HG03064 (cell line): Measurements from ENCODE around the gene SMAD4.

Source experiments
- ATAC-seq: cut with Tn5 transposase; IDR thresholded peaks from one replicate; pipeline ENCODE4 v1.9.1; 2021; ENCODE audit warnings: low read depth; ENCODE audit not compliant: unreplicated experiment

The SMAD4 gene

DNA sequence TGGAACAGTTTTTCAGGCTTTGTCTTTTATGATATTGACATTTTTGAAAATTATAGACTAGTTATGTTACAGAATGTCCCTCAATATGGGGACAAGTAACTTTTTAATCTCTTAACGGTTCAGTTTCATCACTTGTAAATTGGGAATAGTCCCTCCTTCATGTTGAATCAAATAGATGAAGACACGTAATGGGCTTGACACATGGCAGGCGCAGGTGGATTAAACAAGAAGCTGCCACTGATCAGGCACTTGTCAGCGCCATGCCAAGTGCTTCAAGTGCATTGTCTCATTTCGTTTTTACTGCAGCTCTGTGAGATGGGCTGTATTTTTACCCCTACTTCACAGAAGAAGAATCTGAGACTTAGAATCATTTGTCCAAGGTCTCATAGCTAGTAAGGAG is 9.5 kb upstream of the SMAD4 start:
- no peak for ATAC-seq

DNA sequence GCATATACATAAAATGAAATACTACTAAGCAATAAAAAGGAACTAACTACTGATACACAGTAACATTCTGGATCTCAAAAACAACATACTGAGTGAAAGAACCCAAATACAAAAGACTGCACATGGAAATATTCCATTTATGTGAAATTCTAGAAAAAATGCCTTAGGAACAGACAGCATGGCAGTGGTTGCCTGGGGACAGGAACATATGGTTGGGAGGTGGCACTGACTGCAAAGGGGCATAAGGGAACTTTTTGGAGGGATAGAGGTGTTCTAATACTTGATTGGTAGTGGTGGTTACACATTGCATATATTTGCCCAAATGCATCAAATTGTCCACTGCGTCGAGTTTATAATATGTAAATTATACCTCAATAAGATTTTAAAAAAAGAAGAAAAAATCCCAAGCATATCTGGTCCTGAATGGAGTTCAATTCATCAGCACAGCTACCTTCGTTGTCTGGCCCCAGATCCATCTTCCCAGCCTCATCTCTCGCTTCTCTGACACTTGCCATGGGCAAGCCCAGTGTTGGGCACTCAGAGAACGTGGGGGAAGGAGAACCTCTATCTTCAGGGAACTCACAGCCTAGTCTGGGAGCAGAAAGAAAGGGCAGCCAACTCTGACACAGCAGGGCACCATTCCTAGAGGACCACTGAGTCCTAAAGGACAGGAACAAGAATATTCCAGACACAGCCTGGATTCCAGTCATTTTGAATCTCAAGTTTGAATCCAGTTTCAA is 8.6 kb upstream of the SMAD4 start:
- ATAC-seq, result no peak

DNA sequence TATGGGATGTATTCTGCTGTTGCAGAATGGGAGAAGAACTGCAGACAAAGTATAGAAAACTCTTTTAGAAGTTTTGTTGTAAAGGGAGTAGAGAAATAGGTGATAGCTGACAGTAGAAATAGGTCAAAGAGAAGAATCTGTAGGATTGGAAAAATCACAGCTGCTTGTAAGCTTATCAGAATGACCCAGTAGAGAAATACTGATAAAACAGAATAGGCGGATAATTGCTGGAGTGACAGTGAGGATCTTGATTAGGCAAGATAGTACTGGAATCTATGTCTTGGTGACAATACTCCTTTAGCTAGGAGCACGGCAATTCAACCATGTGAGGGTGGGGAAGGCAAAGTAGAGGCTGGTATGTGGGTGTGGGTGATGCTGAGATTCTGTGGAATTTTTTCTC is 4.5 kb upstream of the SMAD4 start:
- no peak for ATAC-seq

DNA sequence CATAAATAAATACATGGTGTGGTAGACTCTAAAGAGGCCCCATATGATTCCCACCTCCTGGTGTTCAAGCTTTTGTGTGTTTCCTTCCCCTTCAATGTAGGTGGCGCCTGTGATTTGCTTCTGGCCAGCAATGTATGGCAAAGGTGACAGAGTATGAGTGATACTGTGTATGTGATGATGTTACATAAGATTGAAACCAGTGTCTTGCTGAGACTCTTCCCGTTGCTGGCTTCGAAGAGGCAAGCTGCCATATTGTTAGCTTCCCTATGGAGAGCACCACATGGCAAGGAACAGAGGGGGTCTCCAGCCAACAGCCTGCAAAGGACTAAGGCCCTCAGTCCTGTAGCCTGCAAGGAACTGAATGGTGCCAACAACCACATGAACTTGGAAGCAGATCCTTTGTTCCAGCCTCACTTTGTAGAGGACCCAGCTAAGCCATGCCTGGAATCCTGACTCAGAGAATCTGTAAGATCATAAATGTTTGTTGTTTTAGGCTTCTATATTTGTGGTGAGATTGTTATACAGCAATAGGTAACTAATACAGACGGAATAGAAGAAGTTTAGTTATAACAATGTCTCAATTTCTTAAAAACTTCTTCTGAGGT is 1.7 kb upstream of the SMAD4 start:
- no peak for ATAC-seq

DNA sequence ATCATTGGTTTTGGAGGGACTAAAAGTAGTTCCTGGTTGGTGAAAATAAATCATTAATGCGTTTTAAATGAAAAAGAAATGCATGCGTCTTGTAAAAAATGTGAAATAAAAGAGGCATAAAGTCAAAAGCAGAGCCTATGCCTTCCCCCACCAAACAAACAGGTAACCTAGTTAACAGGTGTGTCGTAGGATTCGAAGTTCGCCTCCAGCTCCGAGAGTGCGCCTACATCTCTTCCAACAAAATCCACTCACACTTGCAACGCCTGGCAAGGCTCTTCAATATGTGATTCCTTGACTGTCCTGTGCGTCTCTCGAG is 677 bp upstream of the SMAD4 start:
- no peak for ATAC-seq

DNA sequence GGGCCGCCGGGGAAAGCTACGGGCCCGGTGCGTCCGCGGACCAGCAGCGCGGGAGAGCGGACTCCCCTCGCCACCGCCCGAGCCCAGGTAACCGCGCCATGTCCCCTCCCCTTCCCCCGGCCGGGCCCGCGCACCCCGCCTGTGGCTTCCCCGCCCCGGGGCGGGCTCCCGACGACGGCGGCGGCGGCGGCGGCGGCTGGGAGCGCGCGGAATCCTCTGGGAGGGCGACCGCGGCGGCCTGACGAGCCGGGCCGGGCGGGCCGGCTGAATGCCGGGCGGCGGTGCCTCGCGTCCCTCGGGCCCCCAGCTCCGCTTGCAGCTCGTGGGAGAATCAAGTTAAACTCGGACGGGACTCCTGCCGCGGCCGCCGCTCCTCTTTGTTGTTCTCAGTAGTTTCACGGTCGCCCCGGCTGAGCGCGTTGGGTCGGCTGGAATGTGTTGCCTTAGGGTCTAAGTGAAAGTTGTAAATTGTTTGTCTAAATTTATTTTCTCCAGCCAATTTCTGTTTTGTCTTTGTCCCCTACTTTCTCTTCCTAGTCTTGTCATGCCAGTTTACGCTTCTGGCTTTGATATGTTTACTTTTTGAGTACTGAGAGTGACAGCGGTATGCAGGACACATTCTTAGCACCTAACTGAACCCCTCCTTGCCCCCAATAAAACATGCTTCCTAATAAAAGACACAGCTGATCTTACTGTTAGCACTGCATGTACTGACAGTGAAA is 685 bp downstream of the SMAD4 start:
- ATAC-seq, result peak; percentile 55

DNA sequence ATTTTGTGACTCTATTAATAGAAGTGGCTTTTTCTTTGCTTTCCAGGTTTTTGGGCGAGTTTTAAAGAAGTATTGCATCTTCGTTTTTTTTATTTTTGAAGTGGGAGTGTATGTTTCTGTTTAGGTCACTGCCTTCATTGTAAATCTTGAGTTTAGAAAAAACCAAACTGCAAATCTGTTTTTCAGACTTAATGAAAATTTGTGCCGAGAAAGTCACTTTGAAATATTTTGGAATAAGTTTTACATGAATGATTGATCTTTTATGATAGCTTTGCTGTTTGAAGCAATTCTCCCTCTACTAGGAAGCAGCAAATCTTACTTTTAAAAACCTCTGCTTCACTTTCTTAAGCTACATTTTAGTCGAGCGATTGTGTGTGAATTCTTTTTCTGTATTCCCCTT is 2.2 kb downstream of the SMAD4 start:
- ATAC-seq, result no peak

DNA sequence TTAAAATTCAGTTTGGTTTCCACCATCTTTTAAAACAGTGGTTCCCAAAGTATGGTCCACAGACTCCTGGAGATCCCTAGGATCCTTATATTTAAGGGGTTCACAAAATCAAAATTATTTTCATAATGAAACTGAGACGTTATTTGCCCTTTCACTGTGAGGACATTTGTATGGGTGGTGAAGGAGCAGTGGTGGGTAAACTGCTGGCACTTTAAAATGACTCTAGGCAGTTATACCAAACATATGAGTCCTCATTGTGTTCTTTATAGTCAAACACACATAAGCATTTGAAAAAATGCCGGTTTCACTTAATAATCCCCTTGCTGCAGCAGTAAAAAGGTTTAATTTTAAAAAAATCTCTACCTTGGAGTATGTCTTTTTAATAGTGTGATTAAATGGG is 7.2 kb downstream of the SMAD4 start:
- no peak for ATAC-seq

DNA sequence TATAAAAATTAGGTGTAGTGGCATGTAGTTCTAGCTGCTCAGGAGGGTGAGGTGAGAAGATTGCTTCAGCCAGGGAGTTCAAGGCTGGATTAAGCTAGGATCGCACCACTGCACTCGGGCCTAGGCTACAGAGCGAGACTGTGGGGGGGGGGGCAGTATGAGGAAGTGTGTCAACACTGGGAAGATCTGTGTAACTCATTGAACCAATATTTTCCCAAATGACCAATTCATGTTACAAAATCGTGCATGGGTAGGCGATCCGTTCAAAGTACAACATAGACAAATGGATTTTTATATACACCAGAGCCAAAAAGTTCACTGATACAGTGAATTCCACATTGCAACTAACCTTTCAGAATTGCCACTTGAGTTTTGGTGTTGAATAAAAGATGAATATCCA is 8.1 kb downstream of the SMAD4 start:
- no peak for ATAC-seq

DNA sequence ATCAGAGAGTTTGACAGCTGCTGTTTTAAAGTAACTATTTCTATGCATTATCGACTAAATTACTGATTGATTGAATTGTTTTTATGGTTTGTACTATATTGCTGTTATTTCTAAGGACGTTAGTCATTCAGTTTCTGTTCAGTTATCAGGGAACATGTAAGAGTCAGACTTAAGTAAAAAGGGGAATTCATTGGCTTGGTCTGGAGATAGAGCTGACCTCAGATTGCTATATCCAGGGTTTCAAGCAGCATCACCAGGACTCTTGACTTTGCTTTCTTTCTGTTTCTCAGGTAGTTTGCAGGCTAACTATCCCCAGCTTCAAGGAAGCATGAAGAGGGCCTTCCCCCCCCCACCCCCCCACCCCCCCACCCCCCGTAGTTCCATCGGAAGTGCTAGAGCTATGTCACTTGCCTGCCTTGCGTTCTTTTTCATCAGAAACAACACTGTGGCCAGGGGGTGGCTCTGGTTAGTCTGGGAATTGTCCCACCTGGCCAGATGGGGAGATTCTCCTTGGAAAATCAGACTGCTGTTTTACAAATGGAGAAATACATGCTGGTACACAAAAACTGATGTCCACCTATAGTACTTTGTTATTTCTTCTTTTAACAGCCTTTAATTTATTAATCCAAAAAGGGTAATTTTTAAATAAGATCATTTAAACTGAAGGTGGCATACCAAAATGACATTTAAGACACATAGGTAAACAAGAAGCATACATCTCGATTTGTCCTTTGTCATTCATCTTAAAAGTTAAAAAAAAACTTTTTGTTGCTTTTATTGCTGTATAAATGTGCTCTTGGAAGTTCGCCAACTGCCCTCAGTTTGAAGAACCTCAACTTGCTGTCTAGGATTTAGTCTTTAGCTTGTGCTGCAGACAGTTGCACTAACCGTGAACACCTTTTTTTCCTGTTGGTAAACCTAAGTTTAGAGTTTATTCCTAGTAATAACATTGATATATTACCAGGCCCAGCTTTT is 9.4 kb downstream of the SMAD4 start:
- ATAC-seq, result no peak

DNA sequence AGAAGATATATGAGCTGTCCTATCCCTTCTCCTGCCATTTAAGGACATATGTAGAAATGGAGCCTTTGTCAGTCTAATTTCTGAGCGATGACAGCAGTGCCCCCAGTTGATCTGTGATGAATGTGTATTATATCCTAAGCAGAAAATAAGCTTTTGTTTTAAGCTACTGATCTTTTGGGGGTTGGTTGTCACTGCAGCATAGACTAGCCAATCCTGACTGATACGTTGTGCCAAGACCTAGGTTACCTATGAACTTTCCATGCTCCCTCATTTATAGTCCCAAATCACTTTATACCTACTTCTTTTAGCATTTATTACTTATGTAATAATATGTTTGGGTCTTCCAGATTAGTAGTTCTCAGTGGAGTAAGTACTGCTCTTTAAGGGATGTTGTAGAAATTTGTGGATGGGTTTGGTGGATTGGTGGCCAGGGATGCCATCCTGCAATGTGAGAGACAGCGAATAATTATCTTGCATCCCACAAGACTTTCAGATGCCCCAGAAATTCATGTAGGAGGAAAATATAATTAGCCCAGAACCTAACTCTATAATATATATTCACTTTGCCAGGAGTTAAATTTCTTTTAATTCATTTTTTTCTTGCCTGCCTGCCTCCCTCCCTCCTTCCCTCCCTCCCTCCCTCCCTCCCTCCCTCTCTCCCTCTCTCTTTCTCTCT is 11.8 kb downstream of the SMAD4 start:
- ATAC-seq, result no peak

DNA sequence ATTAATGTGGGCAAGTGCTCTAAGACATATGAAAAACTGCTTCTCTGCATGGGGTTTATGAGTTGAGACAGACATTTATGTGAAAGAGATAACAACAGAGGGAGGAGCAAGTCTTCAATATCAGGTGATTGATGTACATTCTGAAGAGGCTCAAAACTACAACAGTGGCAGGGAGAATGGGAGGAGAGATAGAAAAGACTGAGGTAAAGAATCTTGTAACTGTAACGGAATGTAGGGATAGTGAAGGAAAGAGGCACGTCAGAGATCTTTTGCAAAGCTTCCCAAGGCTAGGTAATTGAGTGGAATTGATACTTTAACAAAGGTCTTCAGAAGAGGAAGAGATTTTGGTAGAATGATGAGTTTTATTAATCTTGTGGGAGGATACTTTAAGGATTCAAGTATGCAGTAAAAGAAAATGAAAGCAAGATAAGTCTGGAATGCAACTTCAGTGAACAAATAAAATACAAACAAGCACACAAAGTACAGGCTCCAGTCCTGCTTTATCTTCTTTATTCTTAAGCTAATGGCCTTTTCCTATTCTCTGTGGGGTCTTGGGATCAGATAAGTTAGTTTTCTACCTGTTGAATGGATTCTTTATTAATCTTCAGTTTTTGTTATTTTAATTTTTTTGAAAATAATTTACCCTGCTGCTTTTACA is 15.0 kb downstream of the SMAD4 start:
- ATAC-seq, result no peak

DNA sequence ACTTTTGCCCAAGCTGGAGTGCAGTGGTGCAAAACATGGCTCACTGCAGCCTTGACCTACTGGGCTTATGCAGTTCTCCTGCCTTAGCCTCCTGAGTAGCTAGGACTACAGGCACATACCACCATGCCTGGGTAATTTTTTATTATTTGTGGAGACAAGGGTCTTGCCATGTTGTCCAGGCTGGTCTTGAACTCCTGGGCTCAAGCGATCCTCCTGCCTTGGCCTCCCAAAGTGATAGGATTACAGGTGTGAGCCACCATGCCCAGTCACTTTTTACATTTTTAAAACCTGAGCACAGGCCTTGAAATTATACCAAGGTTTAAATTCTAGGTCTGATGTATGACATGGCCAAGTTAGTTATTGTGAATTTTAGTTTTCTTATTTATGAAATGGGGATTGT is 18.2 kb downstream of the SMAD4 start:
- no peak for ATAC-seq

DNA sequence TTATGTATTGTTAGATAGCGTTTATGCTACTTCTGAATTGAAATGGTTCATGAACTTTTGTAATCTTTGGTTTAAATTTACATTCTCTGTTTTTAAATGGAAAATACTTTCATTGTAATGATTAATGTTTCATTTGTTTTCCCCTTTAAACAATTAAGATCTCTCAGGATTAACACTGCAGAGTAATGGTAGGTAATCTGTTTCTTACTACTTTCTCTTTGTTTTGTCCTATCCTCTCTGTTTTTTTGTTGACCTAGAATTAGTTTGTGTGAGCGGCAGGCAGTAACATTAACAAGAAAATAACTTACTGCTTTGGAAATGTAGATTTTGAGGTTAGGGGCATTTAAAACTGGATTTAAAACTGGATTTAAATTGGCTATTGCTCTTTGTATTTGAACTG is 19.1 kb downstream of the SMAD4 start:
- ATAC-seq, result no peak

DNA sequence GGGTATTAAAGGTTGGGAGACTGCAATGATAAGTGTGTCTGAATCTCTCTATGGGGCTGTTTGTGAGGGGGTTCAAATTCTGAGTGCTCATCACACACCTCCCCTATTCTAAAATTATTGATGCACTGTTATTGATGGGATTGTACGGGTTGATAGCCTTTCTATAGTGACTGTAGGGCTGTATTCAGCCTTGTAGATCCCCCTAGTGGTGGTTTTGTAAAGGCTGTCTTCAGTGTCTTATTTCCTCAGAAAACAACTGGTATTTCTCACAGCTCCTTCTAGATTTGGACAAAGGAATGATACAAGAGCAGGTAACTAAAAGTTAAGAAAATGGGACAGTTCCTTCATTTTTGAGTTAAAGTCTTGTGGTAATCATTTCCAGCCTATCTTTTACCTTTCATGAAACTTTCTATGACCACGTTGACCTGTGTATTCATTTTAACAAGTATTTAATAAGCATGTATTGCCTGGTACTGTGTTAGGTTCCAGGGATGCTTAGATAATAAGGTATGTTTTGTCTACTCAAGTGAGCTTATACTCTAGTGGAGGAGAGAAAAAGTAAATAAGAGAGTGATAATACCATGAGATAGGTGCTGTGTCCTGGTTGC is 21.2 kb downstream of the SMAD4 start:
- no peak for ATAC-seq

DNA sequence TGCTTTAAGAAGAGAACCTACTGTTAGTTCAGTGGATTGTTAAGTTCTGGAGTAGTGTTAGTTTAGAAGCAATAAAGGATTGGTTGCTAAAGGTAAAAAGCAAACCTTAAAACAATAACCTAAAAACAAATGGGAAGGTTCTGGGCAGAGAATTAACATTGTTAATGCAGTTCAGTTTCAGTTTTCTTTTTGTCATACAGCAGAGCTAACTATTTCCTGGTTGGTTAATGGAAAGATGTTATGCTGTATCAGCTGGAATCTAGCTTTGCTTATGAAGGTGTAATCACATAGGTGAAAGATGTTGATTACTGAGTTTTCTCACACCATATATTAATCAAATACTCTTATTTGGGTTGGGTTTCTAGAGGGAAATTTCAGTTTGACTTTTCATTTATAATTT is 23.8 kb downstream of the SMAD4 start:
- ATAC-seq, result no peak

DNA sequence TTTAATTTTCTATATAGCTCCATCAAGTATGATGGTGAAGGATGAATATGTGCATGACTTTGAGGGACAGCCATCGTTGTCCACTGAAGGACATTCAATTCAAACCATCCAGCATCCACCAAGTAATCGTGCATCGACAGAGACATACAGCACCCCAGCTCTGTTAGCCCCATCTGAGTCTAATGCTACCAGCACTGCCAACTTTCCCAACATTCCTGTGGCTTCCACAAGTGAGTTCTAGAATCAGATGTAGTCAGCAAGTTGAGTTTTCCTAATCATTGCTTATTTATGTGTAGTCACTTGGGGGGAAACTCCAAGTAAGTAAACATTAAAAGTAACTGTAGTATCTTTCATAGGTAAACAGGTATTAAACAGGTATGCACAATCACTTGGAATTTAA is 24.8 kb downstream of the SMAD4 start:
- ATAC-seq, result no peak

DNA sequence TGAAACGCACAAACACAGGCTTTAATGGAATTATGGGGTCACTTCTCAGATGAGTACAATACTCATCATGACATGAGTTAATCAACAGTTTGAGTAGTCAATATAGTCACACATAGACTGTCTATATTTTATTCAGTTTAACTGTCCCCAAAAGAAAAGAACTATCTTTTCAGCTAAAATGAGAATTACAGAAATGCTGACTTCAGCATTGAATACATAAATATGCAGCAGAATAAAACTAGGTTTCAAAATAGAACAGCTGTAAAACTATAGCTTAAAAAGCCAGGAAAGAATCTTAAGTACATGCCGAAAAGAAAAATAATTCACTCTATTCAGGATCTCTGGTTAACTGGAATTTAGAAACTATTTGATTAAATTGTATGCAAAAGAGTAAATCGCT is 30.0 kb downstream of the SMAD4 start:
- ATAC-seq, result no peak

DNA sequence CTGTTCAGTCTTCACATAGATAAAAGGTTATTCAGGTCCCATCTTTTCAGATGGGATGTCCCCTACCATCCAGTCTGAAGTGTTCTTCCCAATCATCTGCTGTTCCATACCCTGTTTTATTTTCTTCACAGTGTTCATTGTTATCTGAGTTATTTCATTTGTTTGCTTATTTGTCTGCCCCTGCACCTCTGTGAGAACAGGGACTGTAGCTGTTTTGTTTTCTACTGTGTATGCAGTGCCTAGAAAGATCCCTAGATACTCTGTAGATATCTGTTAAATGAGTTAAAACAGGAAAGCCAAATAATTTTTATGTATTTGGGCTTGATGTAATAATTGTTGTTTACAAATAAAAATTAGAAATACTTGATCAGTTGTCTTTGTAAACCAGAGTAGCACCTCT is 34.2 kb downstream of the SMAD4 start:
- no peak for ATAC-seq

DNA sequence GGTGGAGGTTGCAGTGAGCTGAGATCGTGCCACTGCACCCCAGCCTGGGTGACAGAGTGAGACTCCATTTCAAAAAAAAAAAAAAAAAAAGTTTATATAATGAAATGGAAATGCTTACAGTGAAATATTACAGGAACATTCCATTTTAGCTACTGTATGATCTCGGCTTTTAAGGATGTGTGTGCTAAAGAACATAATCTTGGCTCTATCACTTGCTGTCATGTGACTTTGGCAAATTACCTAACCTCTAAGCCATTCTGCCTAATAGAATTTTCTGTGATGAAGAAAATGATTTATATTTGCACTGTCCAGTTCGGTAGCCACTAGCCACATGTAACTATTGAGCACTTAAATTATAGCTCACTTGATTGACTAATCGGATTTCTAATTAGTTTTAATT is 36.3 kb downstream of the SMAD4 start:
- ATAC-seq, result no peak
